Erythroblast (primary cell): ENCODE results near the gene DYRK2.

Experiments
- GATA1 ChIP-seq: IDR thresholded peaks from 2 replicates; pipeline ENCODE4 v1.6.1; 2011; ENCODE audit warnings: low read depth, mild to moderate bottlenecking, control low read depth, low read length, moderate library complexity
- POLR2A ChIP-seq: IDR thresholded peaks from 2 replicates; pipeline ENCODE4 v1.6.1; 2011; ENCODE audit warnings: mild to moderate bottlenecking, low read length

GRCh38 chr12:67645601-67646000 lies 2.9 kb upstream of the DYRK2 start:
- TF ChIP-seq POLR2A (no peak), GATA1 (no peak)
